ENCODE measurements around the gene UNC13B. TPM values are rescaled to one million over a fixed set of nuclear protein-coding genes. Genes with fewer than 3 reads are reported as not detected.
A peak's percentile ranks its signal among the peaks of the same experiment; 100 is the strongest.

Gene UNC13B
- total RNA-seq, 1 experiment from 2014 or later, result 49.3 TPM

- TF ChIP-seq PRDM15 (CRISPR knock-in tag; IDR thresholded peaks at IDR 0.05), result no peak
Observed at GRCh38 chr9:35355939-35356338, 194.1 kb downstream of the UNC13B start (continued).

GRCh38 chr9:35357116-35357515 lies 195.3 kb downstream of the UNC13B start:
- no peaks in the 10 kb centered on the region for H3K9me3 Mint-ChIP-seq
- H3K4me3 Mint-ChIP-seq, result no peak overlapping the region
- ChIA-PET CTCF (no interaction called here), POLR2A (no interaction called here)
- H3K27ac Mint-ChIP-seq, result no peak overlapping the region
- H3K27me3 Mint-ChIP-seq (ENCODE audit: low read depth), result no peaks in the 10 kb centered on the region
- ATAC-seq (no peak), DNase-seq (ENCODE audit: low spot score) (no peak)
- TF ChIP-seq JUN (CRISPR knock-in tag; IDR thresholded peaks at IDR 0.05) (no peak), ARID4B (CRISPR knock-in tag; IDR thresholded peaks at IDR 0.05; ENCODE audit: borderline replicate concordance) (no peak), ERG (CRISPR knock-in tag; IDR thresholded peaks at IDR 0.05) (no peak)
- H3K4me1 Mint-ChIP-seq, result no peaks in the 10 kb centered on the region
- H3K36me3 Mint-ChIP-seq, result no peaks in the 10 kb centered on the region

- no peaks in the 10 kb centered on the region for H3K36me3 Mint-ChIP-seq
- ATAC-seq, result no peak
- H3K27me3 Mint-ChIP-seq (ENCODE audit: low read depth), result no peaks in the 10 kb centered on the region
- no peak for DNase-seq (ENCODE audit: low spot score)
- H3K9me3 Mint-ChIP-seq, result no peaks in the 10 kb centered on the region
- H3K4me3 Mint-ChIP-seq, result no peak overlapping the region
- ChIA-PET CTCF (interaction anchor here (0.6 kb wide), 1 partner anchor 458 kb away, joined by 5 read pairs; no protein-coding TSS in a partner anchor), POLR2A (no interaction called here)
- H3K4me1 Mint-ChIP-seq, result no peaks in the 10 kb centered on the region
- TF ChIP-seq RORB (CRISPR knock-in tag; IDR thresholded peaks at IDR 0.05) (no peak), ZNF423 (CRISPR knock-in tag; IDR thresholded peaks at IDR 0.05) (no peak), CREM (CRISPR knock-in tag; IDR thresholded peaks at IDR 0.05) (no peak)
- no peak overlapping the region for H3K27ac Mint-ChIP-seq
Observed at GRCh38 chr9:35357826-35358225, 196.0 kb downstream of the UNC13B start.

- ChIA-PET POLR2A (no interaction called here), CTCF (interaction anchor here (0.9 to 1.4 kb wide), 2 partner anchors 11 to 84 kb away, joined by 3 to 5 read pairs; no protein-coding TSS in a partner anchor)
- H3K27ac Mint-ChIP-seq, result no peak overlapping the region
- peak; percentile 36; the same call in 1 of the 2 replicates for ATAC-seq
- no peaks in the 10 kb centered on the region for H3K9me3 Mint-ChIP-seq
- H3K4me3 Mint-ChIP-seq, result no peak overlapping the region
- H3K4me1 Mint-ChIP-seq, result peaks cover 2% of the 10 kb centered on the region
- no peak for DNase-seq (ENCODE audit: low spot score)
- H3K36me3 Mint-ChIP-seq, result no peaks in the 10 kb centered on the region
- no peaks in the 10 kb centered on the region for H3K27me3 Mint-ChIP-seq (ENCODE audit: low read depth)
- TF ChIP-seq HMGA2 (CRISPR knock-in tag; IDR thresholded peaks at IDR 0.05) (no peak), CTCF (IDR thresholded peaks at IDR 0.05) (no peak), PRRX2 (CRISPR knock-in tag; IDR thresholded peaks at IDR 0.05) (no peak), ZBTB43 (CRISPR knock-in tag; IDR thresholded peaks at IDR 0.05) (no peak), NFYB (CRISPR knock-in tag; conservative IDR thresholded peaks at IDR 0.05; ENCODE audit: low read depth) (no peak), IRF2 (CRISPR knock-in tag; IDR thresholded peaks at IDR 0.05; ENCODE audit: borderline replicate concordance, low read depth) (no peak), SMAD4 (CRISPR knock-in tag; IDR thresholded peaks at IDR 0.05) (no peak), JUN (CRISPR knock-in tag; IDR thresholded peaks at IDR 0.05) (no peak), SP1 (CRISPR knock-in tag; conservative IDR thresholded peaks at IDR 0.05) (no peak), FOXK1 (CRISPR knock-in tag; IDR thresholded peaks at IDR 0.05) (no peak)
Observed at GRCh38 chr9:35364817-35365585, 203.2 kb downstream of the UNC13B start.
